Measurements from ENCODE around the gene RNU1-1.
"Not testable (repeated sequence)": the region's sequence is repeated elsewhere in the genome, so short reads cannot be mapped to it uniquely, and the experiment has no call there.

The RNU1-1 gene

DNA sequence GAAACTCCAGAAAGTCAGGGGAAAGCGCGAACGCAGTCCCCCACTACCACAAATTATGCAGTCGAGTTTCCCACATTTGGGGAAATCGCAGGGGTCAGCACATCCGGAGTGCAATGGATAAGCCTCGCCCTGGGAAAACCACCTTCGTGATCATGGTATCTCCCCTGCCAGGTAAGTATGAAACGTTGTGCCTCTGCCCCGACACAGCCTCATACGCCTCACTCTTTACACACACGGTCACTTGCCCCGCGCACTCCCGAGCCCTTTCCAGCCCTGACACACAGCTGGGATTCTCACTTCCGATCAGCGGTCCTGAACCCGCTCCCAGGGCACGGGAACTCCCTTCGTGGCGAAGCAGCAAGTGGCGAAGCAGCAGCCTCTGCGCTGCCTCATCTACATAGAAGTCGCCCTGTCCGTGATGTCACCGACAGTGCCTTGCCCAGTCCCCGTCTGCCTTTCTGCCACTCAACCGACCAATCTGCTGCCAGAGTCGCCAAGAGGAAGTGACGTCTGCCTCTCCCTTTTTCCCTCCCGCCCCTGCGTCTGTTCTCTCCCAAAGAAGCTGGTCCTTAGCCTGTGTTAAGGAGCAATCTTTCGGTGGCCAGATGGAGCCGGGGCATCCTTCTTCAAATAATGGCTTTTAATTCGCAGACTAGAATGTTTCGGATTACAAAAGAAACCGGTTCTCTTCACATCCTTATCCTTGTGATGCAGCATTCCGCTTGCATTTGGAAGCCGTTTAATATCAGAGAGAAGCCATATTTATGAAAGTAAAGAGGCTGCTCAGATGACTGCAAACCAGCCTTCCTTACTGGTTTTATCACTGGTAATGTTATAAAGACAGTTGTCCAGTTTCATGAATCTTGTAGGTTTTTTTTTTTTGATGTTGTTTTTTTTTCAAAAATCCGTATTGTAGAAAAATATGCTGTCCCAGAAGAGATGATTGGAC is at the start of gene RNU1-1:
Gene RNU1-1, minus strand, starts transcription at position 179 of the 949 bp plus-strand sequence.
- DNase-seq (ENCODE audit: low spot score) = not testable (repeated sequence)

DNA sequence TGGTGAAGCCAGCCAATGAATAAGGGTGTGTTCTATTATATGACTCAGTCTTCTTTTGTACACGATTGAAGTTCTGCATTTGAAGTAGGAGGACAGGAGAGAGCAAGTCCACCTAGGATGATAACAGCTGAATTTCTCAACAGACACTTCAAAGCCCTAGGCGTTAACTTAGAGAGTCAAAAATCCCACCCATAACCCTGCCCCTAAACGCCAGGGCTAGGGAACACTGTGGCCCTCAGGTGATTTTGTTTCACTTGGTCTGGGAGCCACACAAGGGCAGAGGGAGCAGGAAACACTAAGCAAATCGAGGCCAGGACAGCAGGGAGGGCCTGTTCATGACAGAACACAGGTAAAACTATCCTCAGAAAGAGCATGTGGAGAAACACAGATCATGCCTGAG is 47.0 kb upstream of the RNU1-1 start:
- DNase-seq (ENCODE audit: low spot score) = not testable (repeated sequence)

DNA sequence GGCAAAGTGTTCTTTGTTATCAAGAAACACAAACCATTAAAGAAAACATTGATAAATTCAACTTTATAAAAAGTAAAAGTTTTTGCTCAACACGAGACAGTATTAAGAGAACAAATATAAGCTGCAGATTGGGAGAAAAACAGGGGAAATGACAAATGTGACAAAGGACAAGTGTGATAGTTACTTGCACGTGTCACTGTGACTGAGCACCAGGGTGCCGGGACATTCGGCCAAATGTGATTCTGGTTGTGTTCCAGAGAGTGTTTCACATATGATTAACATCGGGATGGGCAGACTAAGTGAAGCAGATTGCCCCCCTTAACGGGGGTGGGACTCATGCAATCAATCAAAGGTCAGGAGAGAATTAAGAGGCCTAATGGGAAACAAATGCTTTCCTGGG is 46.4 kb upstream of the RNU1-1 start:
- not testable (repeated sequence) for DNase-seq (ENCODE audit: low spot score)

DNA sequence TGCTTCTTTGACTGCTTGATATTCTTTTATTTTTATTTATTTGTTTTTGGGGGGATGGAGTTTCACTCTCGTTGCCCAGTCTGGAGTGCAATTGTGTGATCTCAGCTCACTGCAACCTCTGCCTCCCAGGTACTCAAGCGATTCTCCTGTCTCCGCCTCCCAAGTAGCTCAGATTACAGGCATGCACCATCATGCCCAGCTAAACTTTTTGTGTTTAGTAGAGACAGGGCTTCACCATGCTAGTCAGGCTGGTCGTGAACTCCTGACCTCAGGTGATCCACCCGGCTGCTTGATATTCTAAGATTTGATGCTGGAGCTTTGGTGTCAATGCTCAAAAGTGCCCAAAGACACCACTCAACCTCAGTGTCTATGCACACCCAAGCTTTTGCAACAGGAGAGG is 45.6 kb upstream of the RNU1-1 start:
- not testable (repeated sequence) for DNase-seq (ENCODE audit: low spot score)

DNA sequence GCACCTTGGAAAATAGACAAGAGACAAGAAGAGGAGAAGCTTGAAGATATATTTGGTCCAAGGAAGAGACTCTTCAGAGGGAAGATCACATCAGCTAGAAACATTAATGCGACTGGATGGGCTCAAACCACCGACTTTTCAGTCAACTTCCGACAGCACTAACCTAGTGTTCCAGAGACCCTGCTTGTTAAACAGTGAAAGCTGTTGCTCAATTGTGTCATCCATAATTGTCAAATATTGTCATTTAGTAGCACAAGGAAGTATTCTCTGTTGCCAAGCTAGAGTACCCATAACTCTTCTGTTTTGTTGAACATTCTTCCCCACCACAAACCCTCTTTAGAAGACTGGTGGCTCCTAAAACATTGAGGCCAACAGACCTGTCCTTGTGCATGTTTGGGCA is 42.9 kb upstream of the RNU1-1 start:
- not testable (repeated sequence) for DNase-seq (ENCODE audit: low spot score)

DNA sequence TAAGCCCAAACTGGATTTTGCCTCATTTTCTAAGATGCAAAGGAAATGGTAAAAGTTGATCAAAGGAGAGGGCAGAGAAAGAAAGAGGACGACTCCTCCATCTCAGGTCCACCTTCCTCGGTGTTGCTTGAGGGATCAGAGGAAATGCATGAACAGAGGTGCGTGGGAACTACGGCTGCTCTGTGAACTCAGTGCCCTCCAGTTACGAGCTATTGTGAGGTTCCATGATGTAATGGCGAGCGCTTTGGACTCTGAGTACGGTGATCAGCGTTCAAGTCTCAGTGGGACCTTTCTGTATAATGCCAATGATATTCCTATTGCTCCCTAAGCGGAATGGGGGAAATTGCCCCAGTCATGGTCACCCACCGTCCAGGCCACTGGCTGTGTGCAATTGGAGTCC is 39.2 kb upstream of the RNU1-1 start:
- DNase-seq (ENCODE audit: low spot score) = not testable (repeated sequence)

DNA sequence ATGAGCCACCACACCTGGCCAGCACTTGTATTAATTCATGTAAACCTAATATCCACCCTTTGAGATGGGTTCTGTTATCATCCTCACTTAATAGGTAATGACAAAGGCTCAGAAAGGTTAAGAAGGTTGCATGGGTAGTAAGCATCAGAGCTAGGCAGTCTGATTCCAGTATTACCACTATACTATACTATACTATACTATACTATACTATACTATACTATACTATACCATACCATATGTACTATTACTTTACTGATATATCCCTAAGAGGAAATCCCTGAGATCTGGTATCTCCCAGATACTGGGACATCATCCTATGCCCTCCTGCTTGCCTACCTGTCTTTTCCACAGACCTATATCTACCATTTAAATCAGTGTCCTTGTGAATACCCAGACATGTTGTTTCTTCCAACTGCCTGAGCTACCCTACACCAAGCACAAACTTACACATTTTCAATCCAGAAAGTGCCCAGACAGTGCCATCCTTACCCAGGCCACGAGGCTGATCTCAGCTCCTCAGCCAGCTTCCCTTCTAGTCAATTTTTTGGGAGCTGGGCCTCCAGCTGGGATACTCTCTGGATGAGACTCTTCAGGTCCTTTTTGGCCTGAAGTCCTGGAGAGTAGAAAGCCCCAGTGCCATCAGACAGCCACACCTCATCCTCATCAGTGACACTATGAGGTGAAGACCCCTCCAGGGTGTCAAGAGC is 36.3 kb upstream of the RNU1-1 start:
- not testable (repeated sequence) for DNase-seq (ENCODE audit: low spot score)

GRCh38 chr1:16549545-16549944 is 35.5 kb upstream of the RNU1-1 start:
- not testable (repeated sequence) for DNase-seq (ENCODE audit: low spot score)

DNA sequence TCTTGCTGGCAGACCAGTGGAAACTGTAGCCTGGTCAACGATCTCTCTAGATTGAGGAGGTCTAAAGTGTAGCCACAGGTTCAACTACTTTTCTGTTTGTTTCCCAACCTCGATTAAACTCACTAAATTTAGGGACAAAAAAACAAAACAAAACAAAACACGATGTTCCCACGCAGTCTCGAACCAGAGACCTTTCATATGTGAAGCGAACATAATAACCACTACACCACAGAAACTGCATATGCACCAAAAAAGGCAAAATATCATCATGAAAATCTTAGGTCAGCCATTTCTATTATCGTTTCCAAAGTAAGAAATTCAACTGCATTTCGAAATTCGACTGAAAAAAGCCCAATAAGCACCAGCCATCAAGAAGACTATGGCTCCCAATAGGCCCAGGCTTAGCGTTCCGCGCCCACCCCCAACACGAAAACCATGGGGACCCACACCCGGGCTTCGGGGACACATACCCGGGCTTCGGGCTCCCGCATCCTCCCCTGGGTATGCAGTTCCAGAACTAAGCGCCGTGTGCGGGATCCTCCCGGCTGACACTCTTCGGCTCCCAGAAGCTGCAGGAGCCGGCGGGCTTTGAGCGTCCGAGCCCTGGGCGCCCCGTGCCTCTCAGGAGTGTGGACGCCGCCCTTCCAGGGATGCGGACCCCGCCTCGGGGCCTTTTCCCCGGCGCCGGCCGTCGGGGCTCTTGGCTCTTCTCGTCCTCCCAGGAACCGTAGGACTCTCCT is 33.6 kb upstream of the RNU1-1 start:
- not testable (repeated sequence) for DNase-seq (ENCODE audit: low spot score)

DNA sequence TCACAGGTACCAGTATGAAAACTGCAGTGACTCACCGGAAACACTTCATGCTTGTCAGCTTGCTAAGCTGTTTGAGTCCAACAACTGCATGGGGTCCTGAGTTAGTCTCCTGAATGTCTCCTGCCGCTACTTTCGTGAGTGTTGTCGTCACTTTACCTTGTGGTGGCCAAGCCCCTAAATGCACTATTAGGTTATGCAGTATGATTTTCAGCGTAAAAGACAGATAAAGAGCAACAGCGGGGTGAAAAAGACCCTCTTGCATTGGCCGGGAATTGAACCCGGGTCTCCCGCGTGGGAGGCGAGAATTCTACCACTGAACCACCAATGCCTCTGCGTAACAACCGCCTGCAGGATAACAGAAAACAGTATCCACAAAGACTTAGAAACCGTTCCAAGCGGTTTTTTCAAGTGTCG is 31.6 kb upstream of the RNU1-1 start:
- not testable (repeated sequence) for DNase-seq (ENCODE audit: low spot score)

GRCh38 chr1:16540421-16540893 is 26.4 kb upstream of the RNU1-1 start:
- DNase-seq (ENCODE audit: low spot score) = not testable (repeated sequence)

GRCh38 chr1:16537528-16537927 is 23.4 kb upstream of the RNU1-1 start:
- DNase-seq (ENCODE audit: low spot score) = not testable (repeated sequence)

DNA sequence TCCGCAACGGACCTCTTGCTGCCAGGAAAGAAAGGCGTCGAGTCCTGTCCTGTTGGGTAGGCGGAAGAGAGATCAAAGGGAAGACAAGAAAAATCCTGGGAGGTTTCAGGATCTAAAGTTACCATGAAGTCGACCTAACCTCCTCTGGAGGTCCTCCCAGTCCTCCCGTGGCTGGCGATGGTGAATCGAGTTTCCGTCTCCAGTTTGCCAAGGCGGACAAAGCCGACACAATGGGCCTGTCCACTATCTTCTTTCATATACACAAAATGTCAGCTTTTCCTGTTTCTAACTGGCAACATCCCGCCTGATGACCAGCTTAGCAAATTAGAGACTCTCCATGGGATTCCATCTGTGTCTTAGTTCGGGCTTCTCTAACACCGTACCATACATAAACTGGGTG is 22.7 kb upstream of the RNU1-1 start:
- DNase-seq (ENCODE audit: low spot score) = not testable (repeated sequence)

DNA sequence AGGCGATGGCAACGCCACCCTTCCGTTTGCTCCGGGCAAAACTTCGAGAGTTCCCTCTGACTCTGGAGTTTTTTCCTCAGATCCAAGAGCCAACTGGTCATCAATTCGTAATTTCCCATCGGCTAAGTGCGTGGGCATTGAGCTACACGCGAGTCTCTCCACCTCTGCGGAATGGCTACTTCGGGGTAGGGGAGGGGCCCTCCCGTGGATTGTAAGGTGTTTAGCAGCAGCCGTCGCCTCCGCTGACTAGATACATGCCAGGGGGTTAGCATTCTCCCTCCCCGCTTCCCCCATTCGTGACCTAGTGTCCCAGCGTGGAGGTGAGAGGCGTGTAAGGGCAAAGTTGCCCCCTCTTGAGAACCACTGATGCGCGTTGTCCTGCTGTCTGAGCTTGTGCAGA is 21.8 kb upstream of the RNU1-1 start:
- not testable (repeated sequence) for DNase-seq (ENCODE audit: low spot score)

DNA sequence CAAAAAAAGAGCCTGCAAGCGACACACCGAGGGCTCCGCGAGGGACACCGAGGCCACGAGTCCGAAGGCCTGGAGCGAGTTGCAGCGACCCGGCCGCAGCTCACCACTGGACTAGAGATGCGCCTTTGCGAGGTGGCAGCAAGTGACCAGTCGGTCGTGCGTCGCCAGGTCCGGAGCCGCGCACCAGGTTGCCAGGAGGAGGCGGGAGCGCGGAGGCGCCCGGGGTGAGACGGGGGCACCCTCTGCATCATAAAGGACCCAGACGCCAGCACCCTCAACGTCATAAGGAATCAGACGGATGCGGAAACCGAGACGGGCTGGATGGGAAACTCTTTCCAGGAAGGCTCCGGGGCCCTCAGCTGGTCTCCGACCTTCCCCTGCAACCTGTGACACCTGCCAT is 21.4 kb upstream of the RNU1-1 start:
- DNase-seq (ENCODE audit: low spot score) = not testable (repeated sequence)

- not testable (repeated sequence) for DNase-seq (ENCODE audit: low spot score)
Measured at GRCh38 chr1:16534829-16535456, 20.9 kb upstream of the RNU1-1 start.

- not testable (repeated sequence) for DNase-seq (ENCODE audit: low spot score)
Measured at GRCh38 chr1:16534239-16534828, 20.2 kb upstream of the RNU1-1 start.

- DNase-seq (ENCODE audit: low spot score) = not testable (repeated sequence)
Measured at GRCh38 chr1:16532235-16532991, 18.3 kb upstream of the RNU1-1 start.

- not testable (repeated sequence) for DNase-seq (ENCODE audit: low spot score)
Measured at GRCh38 chr1:16528338-16528737, 14.3 kb upstream of the RNU1-1 start.

GRCh38 chr1:16525769-16526168 is 11.7 kb upstream of the RNU1-1 start:
- not testable (repeated sequence) for DNase-seq (ENCODE audit: low spot score)
